ENCODE measurements around the gene MRPS18A. TPM values are rescaled to one million over a fixed set of nuclear protein-coding genes. Genes with fewer than 3 reads are reported as not detected.

The MRPS18A gene
- total and polyA plus RNA-seq, 2 donors (not counting 3 experiments of a cell fraction or from before 2014, with no cell fraction given), result 39.8 to 83.8 TPM

DNA sequence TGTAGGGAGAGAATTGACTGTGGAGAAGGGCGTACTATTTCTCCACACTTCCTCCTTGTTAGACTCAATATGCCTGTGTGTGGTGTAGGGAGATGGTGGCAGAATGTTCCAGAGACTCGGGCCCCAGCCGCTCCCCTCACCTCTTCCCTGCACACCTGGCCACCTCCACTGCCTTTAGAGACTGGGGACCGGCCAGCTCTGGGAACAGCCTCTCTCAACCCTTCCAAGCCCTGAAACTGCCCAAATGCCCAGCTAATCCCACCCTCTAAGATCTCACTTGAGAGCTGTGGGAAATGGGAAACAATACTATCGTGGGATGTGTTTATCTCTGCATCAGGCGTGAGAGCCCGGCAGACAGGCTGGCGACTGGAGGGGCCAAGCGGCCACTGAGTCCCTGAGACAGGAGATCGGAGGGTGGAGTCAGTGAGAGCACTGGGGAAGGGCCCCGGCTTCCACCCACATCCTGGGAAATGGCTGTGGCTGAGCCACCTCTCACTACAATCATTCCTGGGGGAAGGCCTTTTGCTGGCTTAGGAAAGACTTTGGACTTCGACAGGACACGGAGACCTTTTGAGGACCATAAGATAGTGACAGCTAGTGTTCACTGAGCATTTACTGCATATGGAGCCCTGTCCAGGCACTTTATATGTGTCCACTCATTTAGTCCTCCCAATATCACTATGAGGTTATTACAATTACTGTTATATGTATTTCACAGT, 31.0 kb upstream of the MRPS18A start:
- no peak overlapping the region for H3K4me2 ChIP-seq (ENCODE audit: insufficient read depth, low read length)
- no peaks in the 10 kb centered on the region for H3K9me3 ChIP-seq (replicated peaks; ENCODE audit: control insufficient read depth, insufficient read depth, low read length)
- dilution Hi-C loops (cut with MboI; ENCODE audit: extremely low pct_ligation_motif_present, low sequenced_read_pairs), result no loop called here
- no peaks in the 10 kb centered on the region for H3K36me3 ChIP-seq (ENCODE audit: control insufficient read depth in 2 of 2, extremely low read depth in 1 of 2, insufficient read depth in 2 of 2, low read length in 2 of 2)
- no peaks in the 10 kb centered on the region for H3K27me3 ChIP-seq (ENCODE audit: control insufficient read depth in 2 of 2, insufficient read depth in 2 of 2, low read length in 2 of 2)
- intact Hi-C loops (cut with micrococcal nuclease), result no loop called here
- BruUV-seq (replicated peaks), result no TSS peak
- H3K4me1 ChIP-seq (ENCODE audit: control insufficient read depth, extremely low read depth, insufficient read depth, low read length), result peaks cover 8% of the 10 kb centered on the region
- no peaks in the 10 kb centered on the region for H3K79me2 ChIP-seq (ENCODE audit: control insufficient read depth, insufficient read depth, low read length)
- no peak overlapping the region for H2AFZ ChIP-seq (ENCODE audit: low read depth, low read length)
- TF ChIP-seq MYC (IDR thresholded peaks at IDR 0.05; ENCODE audit: low read depth, low read length) (no peak), POLR2AphosphoS5 (IDR thresholded peaks at IDR 0.05; ENCODE audit: insufficient read depth, low read depth, low read length) (no peak), FOS (IDR thresholded peaks at IDR 0.05; ENCODE audit: borderline replicate concordance, insufficient read depth, low read length) (no peak), EZH2 (IDR thresholded peaks at IDR 0.05; ENCODE audit: borderline replicate concordance, low read depth, low read length, severe bottlenecking) (no peak)
- ChIA-PET CTCF (interaction anchor here (0.8 to 1.9 kb wide), 3 partner anchors 12 to 51 kb away, joined by 3 to 4 read pairs (median 4); no protein-coding TSS in a partner anchor), POLR2A (no interaction called here)
- no peaks in the 10 kb centered on the region for H3K9me1 ChIP-seq (replicated peaks; ENCODE audit: control insufficient read depth, extremely low read depth, insufficient read depth, low read length)
- no peak overlapping the region for H3K9ac ChIP-seq (replicated peaks; ENCODE audit: extremely low read depth, insufficient read depth, low read length)
- no peak for DNase-seq (ENCODE audit: low read depth, low spot score)
- no peak for FAIRE-seq
- no peak overlapping the region for H3K4me3 ChIP-seq (replicated peaks in 1 of 3; ENCODE audit: insufficient read depth in 1 of 3, low read depth in 1 of 3, low read length in 3 of 3)
- no peak overlapping the region for H3K27ac ChIP-seq (ENCODE audit: insufficient read depth, low read depth, low read length)
- no peaks in the 10 kb centered on the region for H4K20me1 ChIP-seq (replicated peaks; ENCODE audit: control insufficient read depth, extremely low read depth, insufficient read depth, low read length)

DNA sequence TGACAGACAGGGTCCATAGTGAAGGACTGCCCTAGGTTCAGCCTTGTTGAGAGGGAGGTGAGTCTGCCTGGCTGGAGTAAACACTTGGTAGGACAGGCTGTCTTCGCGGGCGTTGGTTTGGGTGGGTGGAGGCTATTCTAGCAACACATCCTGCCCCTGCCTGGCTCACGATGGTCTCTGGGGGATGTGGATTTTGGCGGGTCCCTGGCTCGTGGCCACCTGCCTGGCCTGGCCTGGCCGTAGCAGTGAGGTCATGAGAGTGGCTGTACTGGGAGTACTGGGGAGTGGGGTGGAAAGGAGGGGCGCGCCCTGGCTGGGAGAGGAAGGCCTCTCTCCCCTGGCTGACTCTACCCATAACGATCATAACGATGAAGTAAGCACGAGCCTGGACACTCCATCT, 30.2 kb upstream of the MRPS18A start:
- DNase-seq (ENCODE audit: low read depth, low spot score), result no peak
- Histone ChIP-seq H3K4me3 (replicated peaks in 1 of 3; ENCODE audit: insufficient read depth in 1 of 3, low read depth in 1 of 3, low read length in 3 of 3) (no peak overlapping the region), H3K27ac (ENCODE audit: insufficient read depth, low read depth, low read length) (no peak overlapping the region), H4K20me1 (replicated peaks; ENCODE audit: control insufficient read depth, extremely low read depth, insufficient read depth, low read length) (no peaks in the 10 kb centered on the region), H3K9me1 (replicated peaks; ENCODE audit: control insufficient read depth, extremely low read depth, insufficient read depth, low read length) (no peaks in the 10 kb centered on the region), H3K9ac (replicated peaks; ENCODE audit: extremely low read depth, insufficient read depth, low read length) (no peak overlapping the region), H3K4me1 (ENCODE audit: control insufficient read depth, extremely low read depth, insufficient read depth, low read length) (peaks cover 8% of the 10 kb centered on the region), H3K27me3 (ENCODE audit: control insufficient read depth in 2 of 2, insufficient read depth in 2 of 2, low read length in 2 of 2) (no peaks in the 10 kb centered on the region), H3K4me2 (ENCODE audit: insufficient read depth, low read length) (no peak overlapping the region), H3K36me3 (ENCODE audit: control insufficient read depth in 2 of 2, extremely low read depth in 1 of 2, insufficient read depth in 2 of 2, low read length in 2 of 2) (no peaks in the 10 kb centered on the region), H2AFZ (ENCODE audit: low read depth, low read length) (no peak overlapping the region), H3K9me3 (replicated peaks; ENCODE audit: control insufficient read depth, insufficient read depth, low read length) (no peaks in the 10 kb centered on the region), H3K79me2 (ENCODE audit: control insufficient read depth, insufficient read depth, low read length) (no peaks in the 10 kb centered on the region)
- intact Hi-C loops (cut with micrococcal nuclease), result no loop called here
- FAIRE-seq, result no peak
- ChIA-PET CTCF (interaction anchor here (1.5 kb wide), 1 partner anchor 52 kb away, joined by 4 read pairs; no protein-coding TSS in a partner anchor), POLR2A (no interaction called here)
- TF ChIP-seq GATA2 (IDR thresholded peaks at IDR 0.05; ENCODE audit: insufficient read depth, insufficient read length, low read depth, low read length) (no peak), EZH2 (IDR thresholded peaks at IDR 0.05; ENCODE audit: borderline replicate concordance, low read depth, low read length, severe bottlenecking) (no peak), POLR2A (IDR thresholded peaks at IDR 0.05; ENCODE audit: low read depth, low read length) (no peak)
- TF ChIP-seq, protein P1, sequence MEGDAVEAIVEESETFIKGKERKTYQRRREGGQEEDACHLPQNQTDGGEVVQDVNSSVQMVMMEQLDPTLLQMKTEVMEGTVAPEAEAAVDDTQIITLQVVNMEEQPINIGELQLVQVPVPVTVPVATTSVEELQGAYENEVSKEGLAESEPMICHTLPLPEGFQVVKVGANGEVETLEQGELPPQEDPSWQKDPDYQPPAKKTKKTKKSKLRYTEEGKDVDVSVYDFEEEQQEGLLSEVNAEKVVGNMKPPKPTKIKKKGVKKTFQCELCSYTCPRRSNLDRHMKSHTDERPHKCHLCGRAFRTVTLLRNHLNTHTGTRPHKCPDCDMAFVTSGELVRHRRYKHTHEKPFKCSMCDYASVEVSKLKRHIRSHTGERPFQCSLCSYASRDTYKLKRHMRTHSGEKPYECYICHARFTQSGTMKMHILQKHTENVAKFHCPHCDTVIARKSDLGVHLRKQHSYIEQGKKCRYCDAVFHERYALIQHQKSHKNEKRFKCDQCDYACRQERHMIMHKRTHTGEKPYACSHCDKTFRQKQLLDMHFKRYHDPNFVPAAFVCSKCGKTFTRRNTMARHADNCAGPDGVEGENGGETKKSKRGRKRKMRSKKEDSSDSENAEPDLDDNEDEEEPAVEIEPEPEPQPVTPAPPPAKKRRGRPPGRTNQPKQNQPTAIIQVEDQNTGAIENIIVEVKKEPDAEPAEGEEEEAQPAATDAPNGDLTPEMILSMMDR (IDR thresholded peaks at IDR 0.05; ENCODE audit: extremely low read depth in 1 of 2, insufficient read depth in 1 of 2, low read depth in 1 of 2, low read length in 2 of 2), result no peak
- dilution Hi-C loops (cut with MboI; ENCODE audit: extremely low pct_ligation_motif_present, low sequenced_read_pairs), result no loop called here
- BruUV-seq (replicated peaks), result no TSS peak
